ENCODE results near the gene CEP68. TPM values are rescaled to one million over a fixed set of nuclear protein-coding genes. Genes with fewer than 3 reads are reported as not detected.

Gene CEP68
- polyA plus RNA-seq, 1 of the 3 experiments (the other 2 are of a cell fraction), result 6.2 TPM

DNA sequence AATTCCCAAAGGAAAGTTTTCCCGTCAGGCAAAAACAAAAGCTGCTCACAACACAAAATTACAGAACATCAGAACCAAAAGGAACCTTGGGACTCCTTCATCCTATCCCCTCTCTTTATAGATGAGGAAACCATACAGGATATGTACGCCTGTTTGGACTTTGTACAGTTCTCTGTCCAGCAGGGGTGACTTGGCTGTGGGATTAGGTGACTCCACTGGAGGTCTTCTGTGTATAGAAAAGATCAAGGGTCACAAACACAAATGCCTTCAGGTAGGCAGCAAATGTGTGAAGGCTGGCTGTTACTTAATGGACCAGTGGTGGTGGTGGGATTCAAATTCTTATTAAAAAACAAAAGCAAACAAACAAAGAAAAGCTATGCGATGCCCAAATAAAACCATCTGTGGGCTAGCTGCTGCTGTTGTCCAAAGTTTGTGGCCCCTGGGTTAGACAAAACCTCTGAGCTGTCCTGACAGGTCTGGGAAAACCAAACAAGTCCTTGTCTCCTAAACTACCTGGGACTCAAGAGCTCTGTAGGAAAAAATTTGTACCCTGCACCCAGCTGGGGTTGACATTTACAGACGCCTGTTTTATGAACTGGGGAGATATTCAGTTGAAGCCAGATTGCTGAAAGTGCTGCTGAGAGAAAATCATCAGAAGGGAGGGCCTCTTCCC is 1.3 kb upstream of the CEP68 start:
- DNase-seq, result no peak
- H4K20me1 ChIP-seq (ENCODE audit: insufficient read depth), result peaks cover 8% of the 10 kb centered on the region; the same call in 1 of the 2 replicates
- peak overlapping the region; percentile 74 to 82; a peak in 2 of 4 replicates for H3K4me3 ChIP-seq (ENCODE audit: low read depth in 2 of 2, low read length in 1 of 2)
- H3K79me2 ChIP-seq (ENCODE audit: insufficient read depth), result peaks cover 32% of the 10 kb centered on the region
- no peaks in the 10 kb centered on the region for H3K36me3 ChIP-seq (replicated peaks in 1 of 2; ENCODE audit: control insufficient read depth in 1 of 2, insufficient read depth in 2 of 2, low read length in 1 of 2)
- no peak overlapping the region for H2AFZ ChIP-seq (ENCODE audit: low read depth)
- WGBS (ENCODE audit: low lambda C conversion rate), result 94% methylated on average over 3 of the region's 4 CpGs
- POLR2A ChIA-PET, result interaction anchor here (0.6 to 1.3 kb wide), 2 partner anchors 13 to 422 kb away, joined by 3 to 4 read pairs; no protein-coding TSS in a partner anchor
- H3K27ac ChIP-seq (ENCODE audit: low read depth in 2 of 2, low read length in 1 of 2), result no peak overlapping the region
- H3K4me1 ChIP-seq (ENCODE audit: control insufficient read depth in 1 of 2, insufficient read depth in 2 of 2, low read depth in 1 of 2, low read length in 1 of 2), result peaks cover 0 to 3% of the 10 kb centered on the region in 2 experiments; a peak in 1 of 4 replicates
- H3F3A ChIP-seq (replicated peaks; ENCODE audit: insufficient read depth), result no peaks in the 10 kb centered on the region
- H3K4me2 ChIP-seq, result no peak overlapping the region; the same call in 1 of the 2 replicates
- no peak overlapping the region for H3K9ac ChIP-seq
- H3K9me3 ChIP-seq, result no peaks in the 10 kb centered on the region
- H3K9me2 ChIP-seq, result no peaks in the 10 kb centered on the region
- CTCF ChIA-PET, result interaction anchor here (0.8 to 5.1 kb wide), 9 partner anchors 13 to 408 kb away, joined by 3 to 17 read pairs (median 5); partner anchors contain the start of gene RAB1A
- TF ChIP-seq ELF1 (IDR thresholded peaks at IDR 0.05) (no peak), EP300 (IDR thresholded peaks at IDR 0.05; ENCODE audit: borderline replicate concordance in 1 of 2, low read depth in 1 of 2, low read length in 1 of 2) (no peak), MEF2A (IDR thresholded peaks at IDR 0.05; ENCODE audit: borderline replicate concordance, low read depth) (no peak), RCOR1 (IDR thresholded peaks at IDR 0.05; ENCODE audit: low read length) (no peak), NFIC (IDR thresholded peaks at IDR 0.05; ENCODE audit: borderline replicate concordance) (no peak), NRF1 (IDR thresholded peaks at IDR 0.05; ENCODE audit: low read depth, low read length) (no peak), GABPA (IDR thresholded peaks at IDR 0.05; ENCODE audit: low read depth) (no peak), GATA2 (CRISPR knock-in tag; IDR thresholded peaks at IDR 0.05) (no peak), FOXM1 (IDR thresholded peaks at IDR 0.05; ENCODE audit: low read depth) (no peak), SMC3 (IDR thresholded peaks at IDR 0.05; ENCODE audit: low read depth, low read length) (no peak), CHD2 (IDR thresholded peaks at IDR 0.05; ENCODE audit: low read length, partially characterized antibody) (no peak), FOXJ3 (CRISPR knock-in tag; IDR thresholded peaks at IDR 0.05) (no peak), SIN3A (IDR thresholded peaks at IDR 0.05; ENCODE audit: borderline replicate concordance, low read depth, low read length) (no peak)
- TF ChIP-seq, protein P1, sequence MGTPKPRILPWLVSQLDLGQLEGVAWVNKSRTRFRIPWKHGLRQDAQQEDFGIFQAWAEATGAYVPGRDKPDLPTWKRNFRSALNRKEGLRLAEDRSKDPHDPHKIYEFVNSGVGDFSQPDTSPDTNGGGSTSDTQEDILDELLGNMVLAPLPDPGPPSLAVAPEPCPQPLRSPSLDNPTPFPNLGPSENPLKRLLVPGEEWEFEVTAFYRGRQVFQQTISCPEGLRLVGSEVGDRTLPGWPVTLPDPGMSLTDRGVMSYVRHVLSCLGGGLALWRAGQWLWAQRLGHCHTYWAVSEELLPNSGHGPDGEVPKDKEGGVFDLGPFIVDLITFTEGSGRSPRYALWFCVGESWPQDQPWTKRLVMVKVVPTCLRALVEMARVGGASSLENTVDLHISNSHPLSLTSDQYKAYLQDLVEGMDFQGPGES (IDR thresholded peaks at IDR 0.05; ENCODE audit: low read depth, low read length), result no peak
- TF ChIP-seq, protein P2, sequence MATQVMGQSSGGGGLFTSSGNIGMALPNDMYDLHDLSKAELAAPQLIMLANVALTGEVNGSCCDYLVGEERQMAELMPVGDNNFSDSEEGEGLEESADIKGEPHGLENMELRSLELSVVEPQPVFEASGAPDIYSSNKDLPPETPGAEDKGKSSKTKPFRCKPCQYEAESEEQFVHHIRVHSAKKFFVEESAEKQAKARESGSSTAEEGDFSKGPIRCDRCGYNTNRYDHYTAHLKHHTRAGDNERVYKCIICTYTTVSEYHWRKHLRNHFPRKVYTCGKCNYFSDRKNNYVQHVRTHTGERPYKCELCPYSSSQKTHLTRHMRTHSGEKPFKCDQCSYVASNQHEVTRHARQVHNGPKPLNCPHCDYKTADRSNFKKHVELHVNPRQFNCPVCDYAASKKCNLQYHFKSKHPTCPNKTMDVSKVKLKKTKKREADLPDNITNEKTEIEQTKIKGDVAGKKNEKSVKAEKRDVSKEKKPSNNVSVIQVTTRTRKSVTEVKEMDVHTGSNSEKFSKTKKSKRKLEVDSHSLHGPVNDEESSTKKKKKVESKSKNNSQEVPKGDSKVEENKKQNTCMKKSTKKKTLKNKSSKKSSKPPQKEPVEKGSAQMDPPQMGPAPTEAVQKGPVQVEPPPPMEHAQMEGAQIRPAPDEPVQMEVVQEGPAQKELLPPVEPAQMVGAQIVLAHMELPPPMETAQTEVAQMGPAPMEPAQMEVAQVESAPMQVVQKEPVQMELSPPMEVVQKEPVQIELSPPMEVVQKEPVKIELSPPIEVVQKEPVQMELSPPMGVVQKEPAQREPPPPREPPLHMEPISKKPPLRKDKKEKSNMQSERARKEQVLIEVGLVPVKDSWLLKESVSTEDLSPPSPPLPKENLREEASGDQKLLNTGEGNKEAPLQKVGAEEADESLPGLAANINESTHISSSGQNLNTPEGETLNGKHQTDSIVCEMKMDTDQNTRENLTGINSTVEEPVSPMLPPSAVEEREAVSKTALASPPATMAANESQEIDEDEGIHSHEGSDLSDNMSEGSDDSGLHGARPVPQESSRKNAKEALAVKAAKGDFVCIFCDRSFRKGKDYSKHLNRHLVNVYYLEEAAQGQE (IDR thresholded peaks at IDR 0.05; ENCODE audit: low read depth, low read length), result no peak
- no peaks in the 10 kb centered on the region for H3K27me3 ChIP-seq (ENCODE audit: insufficient read depth)
